DMS53 (cell line): Measurements from ENCODE around the gene SLC4A11.
"Not testable (repeated sequence)": the region's sequence is repeated elsewhere in the genome, so short reads cannot be mapped to it uniquely, and the experiment has no call there.

Experiments used
- DNase-seq: peaks from one replicate; lab custom pipeline; 2025; lab: John Stamatoyannopoulos, UW

SLC4A11 gene

DNA sequence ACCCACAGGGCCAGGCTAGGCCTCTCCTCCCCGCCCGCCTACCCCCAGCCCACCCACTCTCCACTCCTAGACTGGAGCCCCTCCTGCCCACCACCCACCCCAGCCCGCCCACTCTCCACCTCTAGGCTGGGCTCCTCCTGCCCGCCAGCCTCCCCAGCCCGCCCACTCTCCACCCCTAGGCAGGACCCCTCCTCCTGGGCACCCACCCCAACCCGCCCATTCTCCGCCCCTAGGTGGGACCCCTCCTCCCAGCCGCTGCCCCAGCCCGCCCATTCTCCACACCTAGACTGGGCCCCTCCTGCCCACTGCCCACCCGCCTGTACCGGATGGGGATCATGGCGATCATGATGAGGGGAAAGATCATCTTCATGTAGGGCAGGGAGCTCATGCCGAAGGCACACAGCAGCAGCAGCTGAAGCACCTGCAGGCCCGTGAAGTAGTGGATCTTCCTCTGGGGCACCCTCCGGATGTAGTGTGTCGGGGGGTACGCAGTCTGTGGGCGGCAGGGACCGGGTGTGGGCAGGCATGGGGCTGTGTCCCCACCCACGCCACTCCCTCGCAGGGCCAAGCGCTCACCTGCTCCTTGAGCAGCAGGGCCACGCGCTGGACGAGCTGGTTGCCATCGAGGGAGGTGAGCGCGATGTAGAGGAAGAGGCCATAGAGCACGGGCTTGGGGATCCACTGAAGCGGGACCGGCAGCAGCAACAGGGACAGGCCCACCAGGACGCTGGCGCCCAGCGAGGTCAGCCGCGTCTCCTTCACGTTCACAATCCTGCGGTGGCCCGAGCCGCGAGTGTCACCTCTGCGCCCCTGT, 10.8 kb downstream of the SLC4A11 start:
- DNase-seq = no peak

DNA sequence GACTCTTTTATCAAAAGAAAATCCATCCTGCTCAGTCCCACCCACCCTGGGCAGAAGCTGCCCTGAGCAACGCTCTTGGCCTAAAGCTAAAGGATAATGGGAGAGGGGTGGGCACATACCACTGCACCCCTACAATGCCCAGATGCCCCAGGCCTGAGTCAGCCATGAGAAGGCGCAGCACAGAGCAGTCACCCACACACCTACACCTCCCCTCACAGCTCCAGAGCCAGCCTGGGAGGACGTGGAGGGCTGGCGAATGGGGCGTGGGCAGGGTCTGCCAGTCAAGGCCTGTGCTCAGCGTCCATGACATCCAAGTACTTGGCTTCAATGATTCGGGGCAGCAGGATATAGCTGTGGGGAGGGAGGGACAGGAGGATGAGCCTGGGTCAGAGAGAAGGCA, 11.5 kb downstream of the SLC4A11 start:
- no peak for DNase-seq

DNA sequence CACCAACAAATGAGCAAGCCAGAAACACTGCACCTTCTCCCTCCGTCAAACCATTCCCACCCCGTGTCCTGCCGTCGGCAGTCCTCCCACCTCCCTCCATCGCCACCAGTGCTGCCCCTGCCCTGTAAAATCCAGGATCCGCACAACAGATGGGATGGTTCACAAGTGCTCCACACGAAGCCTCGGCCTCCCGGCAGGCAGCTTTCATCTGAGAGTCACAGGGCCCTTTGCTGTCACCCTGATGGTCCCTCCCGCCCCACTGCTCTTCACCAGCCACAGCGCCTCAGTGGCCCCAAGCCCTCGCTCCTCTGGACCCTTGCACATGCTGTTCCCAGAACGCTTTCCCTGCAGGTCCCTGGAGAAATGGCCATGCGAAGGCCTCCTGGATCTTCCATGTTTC, 12.1 kb downstream of the SLC4A11 start:
- no peak for DNase-seq

DNA sequence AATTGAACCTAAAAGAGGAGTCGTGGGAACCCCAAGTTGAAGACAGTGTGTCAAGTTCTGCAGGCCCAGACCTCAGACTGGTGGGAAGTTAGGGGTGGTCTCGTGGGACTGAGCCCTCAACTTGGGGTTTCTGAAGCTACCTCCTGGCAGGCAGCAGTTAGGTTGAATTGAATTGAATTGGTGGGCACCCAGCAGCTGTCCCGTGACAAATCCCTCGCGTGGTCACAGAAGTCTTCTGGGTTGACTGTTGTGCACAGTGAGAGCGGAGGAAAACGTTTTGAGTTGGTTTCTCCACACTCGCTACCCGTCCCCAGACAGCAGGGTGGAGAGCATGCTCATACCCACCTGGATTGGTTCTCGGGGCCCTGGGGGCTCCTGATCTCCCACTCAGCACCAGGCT, 12.9 kb downstream of the SLC4A11 start:
- no peak for DNase-seq

DNA sequence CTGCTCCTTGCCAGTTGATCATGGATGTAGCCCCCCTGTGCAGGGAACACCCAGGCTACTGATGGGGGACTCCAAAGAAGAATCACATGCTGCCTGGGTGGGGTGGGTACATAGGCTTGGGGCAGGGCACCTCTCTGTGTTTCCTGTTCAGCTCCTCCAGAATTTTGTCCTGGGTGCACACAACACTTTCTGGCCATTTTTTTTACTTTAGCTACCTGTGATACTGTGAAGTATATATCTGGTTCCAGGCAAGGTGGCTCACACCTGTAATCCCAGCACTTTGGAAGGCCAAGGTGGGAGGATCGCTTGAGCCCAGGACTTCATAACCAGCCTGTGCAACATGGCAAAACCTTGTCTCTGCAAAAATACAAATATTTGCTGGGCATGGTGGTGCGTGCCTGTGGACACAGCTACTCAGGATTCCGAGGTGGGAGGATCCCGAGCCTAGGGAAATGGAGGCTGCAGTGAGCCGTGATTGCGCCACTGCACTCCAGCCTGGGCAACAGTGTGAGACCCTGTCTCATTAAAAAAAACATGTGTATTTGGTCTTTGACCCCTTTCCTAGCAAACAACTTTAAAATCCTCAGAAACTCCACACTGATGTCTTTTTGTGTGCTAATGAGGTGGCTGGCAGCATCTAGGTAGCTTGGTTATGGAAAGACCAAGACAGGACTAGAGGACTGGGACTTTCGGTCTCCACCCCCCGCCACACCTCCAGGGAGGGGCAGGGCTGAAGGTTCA, 14.1 kb downstream of the SLC4A11 start:
- DNase-seq = peak; percentile 56

DNA sequence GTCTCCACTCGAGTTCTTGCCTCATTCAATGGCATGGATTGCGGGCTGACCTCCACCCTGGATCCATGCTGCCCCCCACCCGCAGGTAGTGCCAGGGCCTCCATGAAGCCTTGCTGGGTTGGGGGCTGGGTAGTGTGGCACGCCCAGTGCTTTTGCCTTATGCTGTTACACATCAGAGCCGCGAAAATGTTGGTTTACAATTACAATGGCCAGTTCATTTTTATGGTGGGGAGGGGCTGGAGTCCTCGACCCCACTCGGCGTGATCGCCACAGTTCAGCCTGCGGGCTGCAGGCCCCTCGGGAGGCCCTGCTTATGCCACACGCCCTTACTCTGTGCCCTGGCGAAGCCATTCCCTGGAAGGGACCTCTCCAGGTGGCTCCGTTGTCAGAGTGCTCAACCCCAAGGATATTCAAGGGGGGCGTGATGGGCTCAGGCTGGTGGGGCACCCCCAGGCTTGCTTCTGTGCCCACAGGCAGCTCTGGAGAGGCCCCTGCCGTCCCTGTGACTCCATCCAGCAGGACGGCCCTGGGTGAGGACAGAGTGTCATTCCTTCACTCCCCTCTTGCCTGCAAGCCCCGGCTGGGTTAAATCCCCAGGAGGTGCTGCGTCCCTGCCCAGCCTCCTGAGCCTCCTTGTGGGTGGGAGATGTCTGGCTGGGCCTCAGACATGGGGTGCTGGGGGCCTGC, 14.9 kb downstream of the SLC4A11 start:
- DNase-seq = peak; percentile 69

DNA sequence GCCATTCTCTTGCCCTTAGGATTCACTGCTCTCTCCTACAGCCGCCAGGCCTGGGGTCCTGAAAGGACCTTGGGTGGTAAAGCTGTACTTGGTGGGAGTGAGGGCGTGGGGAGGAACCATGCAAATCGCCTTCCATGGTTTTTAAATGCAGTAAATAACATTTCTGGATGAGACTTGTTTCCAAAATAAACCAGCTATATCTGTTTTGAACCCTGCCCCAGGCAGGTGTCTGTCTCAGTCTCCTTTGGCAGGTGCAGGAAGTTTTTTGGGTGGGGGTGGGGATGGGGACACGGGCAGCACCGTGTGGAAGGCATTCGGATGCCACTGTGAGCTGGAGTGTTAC, 15.4 kb downstream of the SLC4A11 start:
- peak; percentile 84 for DNase-seq

DNA sequence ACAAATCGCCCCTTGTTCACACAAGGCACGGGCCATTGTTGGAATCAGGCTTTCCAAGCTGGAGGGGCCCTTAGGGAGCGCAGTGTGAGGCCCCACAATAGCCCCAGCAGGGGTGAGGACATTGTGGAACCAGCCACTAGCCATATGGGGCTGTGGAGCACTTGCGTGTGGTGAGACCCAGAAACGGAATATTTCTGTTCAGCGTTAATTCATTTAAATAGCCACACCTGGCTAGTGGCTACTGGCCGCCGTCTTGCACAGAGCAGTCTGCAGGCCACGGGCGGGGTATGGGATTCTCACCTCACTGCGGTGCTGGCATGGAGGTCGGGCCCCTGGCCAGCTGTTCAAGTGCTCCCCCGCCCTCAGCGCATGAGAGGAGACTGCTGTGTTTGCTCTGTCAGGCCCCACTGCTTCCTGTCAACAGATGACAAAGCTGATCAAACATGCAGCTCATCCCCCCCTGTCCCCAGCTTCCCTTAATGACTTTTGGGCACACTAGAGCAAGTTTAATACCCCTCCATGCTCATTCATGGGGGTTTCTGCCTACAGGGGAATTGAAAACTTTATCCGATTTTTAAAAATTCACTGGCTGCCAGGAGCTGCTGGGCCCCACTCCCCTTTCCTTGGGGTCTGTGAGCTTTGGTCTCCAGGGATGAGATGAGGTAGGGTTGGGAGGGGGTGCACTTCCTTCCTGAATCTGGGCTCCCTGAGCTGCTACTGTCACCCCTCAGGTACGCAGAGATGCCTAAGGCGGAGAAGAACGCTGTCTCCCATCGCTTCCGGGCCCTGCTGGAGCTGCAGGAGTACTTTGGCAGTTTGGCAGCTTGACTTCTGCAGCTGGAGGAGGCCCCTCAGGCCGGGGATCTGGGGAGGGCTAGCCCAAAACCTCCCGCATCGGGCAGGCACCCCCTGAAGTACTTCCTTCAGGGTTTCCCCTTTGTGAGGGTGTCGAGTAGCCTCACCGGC, 16.1 kb downstream of the SLC4A11 start:
- peak; percentile 100 for DNase-seq

DNA sequence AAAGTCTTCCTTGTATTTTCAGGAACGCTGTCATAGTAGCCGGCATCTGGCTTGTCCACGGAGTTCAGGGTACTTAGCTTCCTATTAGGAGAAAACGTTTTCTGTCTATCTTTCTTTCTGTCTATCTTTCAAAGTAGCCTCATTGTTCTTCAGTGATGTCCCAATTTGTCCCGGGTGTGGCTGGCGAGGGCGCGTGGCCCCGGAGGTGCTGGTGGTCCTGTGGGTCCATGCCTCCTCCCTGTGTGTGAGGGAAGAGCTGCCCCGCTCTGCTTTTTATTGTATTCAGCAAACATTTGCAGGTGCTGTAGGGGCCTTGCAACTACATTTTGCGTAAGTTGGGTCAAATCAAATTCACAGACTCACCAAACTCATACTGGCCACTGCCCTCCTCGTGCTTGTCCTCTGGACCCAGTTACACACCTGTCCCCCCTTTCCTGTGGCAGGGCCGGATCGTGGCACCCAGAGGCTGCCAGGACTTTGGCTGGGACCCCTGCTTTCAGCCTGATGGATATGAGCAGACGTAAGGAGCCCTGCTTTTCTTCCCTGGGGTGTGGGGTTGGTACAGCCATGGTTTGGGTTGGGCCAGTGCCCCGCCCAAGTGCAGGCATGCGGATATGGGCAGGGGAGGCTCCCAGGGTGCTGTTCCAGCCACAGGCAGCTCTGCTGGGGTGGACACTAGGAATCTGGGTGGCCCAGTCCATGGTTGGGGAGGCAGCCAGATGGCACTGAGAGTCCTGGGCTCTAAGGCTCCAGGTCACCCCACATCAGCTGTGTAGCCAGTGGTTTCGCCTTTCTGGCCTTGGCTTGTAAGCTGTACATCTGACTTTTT, 17.4 kb downstream of the SLC4A11 start:
- peak; percentile 77 for DNase-seq

DNA sequence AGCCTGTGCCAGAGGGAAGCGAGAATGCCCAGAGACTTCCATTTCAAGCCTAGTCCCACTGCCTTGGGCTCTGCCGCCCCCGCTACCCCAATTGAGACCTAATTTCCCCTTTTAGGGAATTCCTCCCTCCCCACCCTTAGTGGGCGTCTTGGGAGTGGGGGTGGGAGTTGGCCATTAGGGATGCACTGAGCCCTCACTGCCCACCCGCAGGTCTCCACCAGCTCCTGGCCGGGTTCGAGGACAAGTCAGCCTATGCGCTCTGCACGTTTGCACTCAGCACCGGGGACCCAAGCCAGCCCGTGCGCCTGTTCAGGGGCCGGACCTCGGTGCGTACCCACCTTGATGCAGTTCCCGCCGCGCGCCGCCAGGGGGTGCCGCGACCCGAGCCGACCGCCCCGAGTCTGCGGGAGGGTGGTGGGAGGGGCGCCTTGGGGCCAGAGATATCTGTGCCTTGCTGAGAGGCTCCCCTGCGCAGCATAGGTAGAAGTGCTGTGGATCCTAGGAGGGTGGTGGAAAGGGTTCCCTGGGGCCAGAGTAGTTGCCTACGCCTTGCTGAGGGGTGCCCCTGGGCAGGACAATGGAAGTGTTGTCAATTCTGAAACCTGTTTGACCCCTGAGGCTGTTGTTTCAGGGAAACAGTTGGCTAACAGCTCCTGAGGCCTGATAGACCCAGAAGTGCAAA, 20.5 kb downstream of the SLC4A11 start:
- DNase-seq = peak; percentile 82

DNA sequence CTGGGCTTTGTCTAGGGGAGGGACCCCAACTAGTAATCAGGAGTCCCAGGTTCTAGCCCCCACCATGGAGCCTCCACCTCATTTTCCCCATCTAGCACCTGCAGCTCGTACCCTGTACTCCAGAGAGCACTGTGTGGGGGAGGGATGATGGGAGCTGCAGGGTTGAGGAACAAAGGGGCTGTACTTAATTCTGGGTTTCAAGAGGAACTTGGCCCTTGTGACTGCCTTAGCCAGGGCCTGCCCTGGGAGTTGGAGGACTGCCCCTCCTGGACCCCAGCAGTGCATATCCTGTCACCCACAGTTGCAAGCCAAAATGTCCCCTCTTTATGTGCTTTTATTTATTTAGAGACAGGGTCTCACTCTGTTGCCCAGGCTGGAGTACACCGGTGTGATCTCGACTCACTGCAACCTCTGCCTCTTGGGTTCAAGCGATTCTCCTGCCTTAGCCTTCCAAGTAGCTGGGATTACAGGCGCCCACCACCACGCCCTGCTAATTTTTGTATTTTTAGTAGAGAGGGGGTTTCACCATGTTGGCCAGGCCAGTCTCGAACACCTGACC, 23.6 kb downstream of the SLC4A11 start:
- DNase-seq = not testable (repeated sequence)

DNA sequence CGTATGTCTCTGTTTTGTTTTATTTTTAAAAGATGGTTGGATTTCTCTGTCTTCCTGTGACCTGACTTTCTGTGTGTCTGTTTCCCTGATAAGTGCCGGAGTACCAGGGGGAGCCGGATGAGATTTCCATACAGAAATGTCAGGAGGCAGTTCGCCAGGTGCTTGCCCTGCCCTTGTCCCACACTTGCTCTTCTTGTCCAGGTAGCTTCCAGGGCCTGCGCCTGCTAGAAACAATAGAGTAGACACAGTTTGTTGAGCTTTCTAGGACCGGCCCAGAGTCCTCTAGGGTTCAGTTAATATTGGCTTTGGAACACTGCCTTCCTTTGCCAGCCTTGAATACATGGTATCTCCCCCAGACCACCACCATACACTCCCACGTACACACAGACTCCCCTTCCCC, 25.8 kb downstream of the SLC4A11 start:
- no peak for DNase-seq

DNA sequence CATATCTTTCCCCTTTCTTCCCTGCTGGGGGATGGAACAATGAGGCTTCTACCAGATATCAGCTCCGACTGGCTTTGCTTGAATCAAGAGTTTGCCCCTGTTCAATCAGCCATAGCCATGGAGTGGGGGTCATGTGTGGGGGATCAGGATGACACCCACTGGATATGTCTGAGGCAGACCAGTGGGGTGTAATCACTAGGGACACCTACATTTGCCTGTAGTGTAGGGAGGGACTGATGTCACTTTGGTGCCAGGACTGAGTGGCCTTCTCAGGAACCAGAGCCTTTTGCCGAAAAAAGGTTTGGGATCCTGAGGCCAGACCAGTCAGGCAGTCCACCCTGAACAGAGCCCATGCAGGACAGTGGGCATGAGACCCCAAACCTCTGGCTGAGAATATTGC, 28.6 kb downstream of the SLC4A11 start:
- DNase-seq = no peak

DNA sequence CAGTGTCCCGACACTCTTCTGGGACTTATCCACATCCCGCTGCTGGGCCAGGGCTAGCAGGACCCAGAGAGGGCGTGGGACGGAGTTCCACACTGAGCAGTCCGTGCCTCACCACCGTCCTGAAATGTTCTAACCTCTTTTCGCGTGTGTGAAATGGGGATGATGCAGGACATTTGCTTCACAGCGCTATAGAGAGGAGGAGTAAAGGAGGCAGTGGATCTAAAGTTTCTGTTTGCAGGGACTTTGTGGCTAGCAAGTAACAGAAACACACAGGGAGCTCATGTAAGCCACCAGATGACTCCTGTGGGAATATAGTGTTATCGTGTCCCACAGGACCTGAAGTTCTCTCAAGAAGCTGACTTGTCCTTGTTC, 29.1 kb downstream of the SLC4A11 start:
- DNase-seq = peak; percentile 32

DNA sequence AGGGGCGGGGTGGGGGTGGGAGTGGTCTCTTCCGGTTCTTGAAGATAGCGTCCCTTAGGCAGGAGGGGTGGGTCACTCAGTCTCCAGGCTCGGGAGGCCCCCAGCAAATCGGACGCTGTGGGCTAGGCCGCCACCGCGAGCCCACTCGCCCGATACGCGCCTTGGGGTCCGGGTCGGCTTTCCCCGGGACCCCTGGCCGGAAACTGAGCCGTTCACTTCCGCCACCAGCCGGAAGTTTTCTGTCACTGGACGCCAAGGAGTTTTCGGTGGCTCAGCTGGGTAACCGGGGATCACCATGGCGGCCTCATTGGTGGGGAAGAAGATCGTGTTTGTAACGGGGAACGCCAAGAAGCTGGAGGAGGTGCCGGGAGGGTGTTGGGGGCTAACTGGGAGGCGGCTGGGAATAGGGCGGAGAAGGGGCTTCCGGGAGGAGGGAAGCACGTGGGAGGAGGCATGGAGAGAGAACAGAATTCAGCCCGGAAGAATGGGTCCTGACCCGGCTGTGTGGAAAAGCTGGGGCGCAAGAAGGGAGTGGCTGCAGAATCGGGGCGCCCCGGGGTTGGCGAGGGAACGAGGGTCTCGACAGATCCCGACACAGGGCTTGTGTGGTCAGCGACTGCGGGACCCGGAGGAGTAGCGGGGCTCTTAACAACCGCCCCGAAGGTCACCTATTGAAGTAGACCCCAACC, 29.6 kb downstream of the SLC4A11 start, which contains the start of gene ITPA:
Gene ITPA, plus strand, starts transcription at position 242 of the 689 bp plus-strand sequence. Its CDS starts 54 bp downstream, at position 296.
- peak; percentile 60 for DNase-seq

DNA sequence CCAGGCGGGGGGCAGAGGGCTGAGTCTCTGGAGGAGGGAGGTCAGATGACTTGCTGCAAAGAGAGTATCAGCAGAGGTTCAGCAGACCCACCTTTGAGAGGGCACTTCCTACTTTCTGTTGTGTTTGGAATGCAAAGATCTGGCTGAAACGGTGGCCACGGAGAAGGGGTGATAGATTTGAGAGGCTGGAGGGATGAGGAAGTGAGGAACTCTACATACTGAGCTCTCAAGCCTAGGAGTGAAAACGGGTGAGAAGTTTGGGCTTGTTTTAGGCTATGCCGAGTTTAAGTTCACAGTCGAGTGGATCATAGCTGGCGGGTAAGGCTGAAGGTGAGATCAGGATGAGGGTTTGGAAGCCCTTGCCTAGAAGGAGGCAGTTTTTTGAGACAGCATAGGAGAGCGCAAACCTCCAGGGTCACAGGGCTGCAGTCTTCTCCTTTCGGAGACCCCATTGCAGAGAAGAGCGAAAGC, 30.2 kb downstream of the SLC4A11 start:
- DNase-seq = peak; percentile 48

DNA sequence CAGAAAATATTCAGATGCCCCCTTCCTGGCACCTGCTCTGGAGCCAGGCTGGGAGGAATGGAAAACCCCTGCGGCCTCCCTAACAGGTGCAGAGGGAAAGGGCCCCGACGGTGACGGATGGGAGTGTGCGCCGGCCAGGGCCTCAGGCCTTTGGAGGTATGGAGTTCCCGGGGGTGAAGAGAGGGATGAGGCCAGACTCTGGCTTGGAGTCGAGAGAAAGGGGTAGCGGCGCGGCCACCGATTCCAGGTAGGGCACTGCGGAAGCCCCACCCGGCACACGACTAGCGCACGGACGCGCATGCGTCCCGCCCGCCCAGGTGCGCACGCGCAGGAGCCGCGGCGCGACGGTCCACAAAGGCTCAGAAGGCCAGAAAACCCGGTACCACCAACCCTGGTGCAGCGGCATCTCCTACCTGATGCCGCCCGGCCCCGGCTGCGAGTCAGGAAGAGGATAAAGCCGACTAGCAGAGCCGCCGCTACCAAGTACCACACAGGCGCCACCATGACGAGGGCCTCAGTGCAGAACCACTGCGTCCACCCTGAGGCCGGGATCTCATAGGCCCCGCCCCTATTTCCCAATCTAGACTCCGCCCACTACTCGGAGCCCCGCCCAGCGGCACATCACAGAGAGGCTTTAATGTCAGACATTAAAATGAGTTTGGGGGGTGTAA, 34.7 kb downstream of the SLC4A11 start, which contains the start of gene DDRGK1:
Gene DDRGK1, minus strand, starts transcription at position 559 of the 671 bp plus-strand sequence. Its CDS starts 55 bp downstream, at position 504.
- peak; percentile 95 for DNase-seq
